GM18867 (cell line): ENCODE data around the gene MSI2.
A peak's percentile ranks its signal among the peaks of the same experiment; 100 is the strongest.

ENCODE experiments used
- ATAC-seq: cut with Tn5 transposase; IDR thresholded peaks from one replicate; pipeline ENCODE4 v1.9.1; 2021; ENCODE audit warnings: mild to moderate bottlenecking, moderate library complexity; ENCODE audit not compliant: unreplicated experiment

MSI2 gene

GRCh38 chr17:57666201-57666870 is 410.0 kb downstream of the MSI2 start:
- no peak for ATAC-seq

GRCh38 chr17:57666946-57667345 is 410.6 kb downstream of the MSI2 start:
- ATAC-seq = no peak

GRCh38 chr17:57667461-57667923 is 411.2 kb downstream of the MSI2 start:
- no peak for ATAC-seq

GRCh38 chr17:57668332-57668731 is 412.0 kb downstream of the MSI2 start:
- no peak for ATAC-seq

- no peak for ATAC-seq
Observed at GRCh38 chr17:57669671-57670529, 413.6 kb downstream of the MSI2 start.

- ATAC-seq = no peak
Observed at GRCh38 chr17:57670769-57671569, 414.6 kb downstream of the MSI2 start.

- peak; percentile 82 for ATAC-seq
Observed at GRCh38 chr17:57671667-57672632, 415.6 kb downstream of the MSI2 start.

- ATAC-seq = no peak
Observed at GRCh38 chr17:57672971-57673370, 416.6 kb downstream of the MSI2 start.

- ATAC-seq = no peak
Observed at GRCh38 chr17:57674894-57675293, 418.6 kb downstream of the MSI2 start.

GRCh38 chr17:57675427-57676387 is 419.4 kb downstream of the MSI2 start:
- ATAC-seq = no peak

GRCh38 chr17:57676543-57676942 is 420.2 kb downstream of the MSI2 start:
- no peak for ATAC-seq

- ATAC-seq = no peak
Observed at GRCh38 chr17:57677301-57677700, 421.0 kb downstream of the MSI2 start.

- ATAC-seq = no peak
Observed at GRCh38 chr17:57677858-57678257, 421.5 kb downstream of the MSI2 start.

GRCh38 chr17:57678393-57678792 is 422.1 kb downstream of the MSI2 start:
- ATAC-seq = no peak

- ATAC-seq = no peak
Observed at GRCh38 chr17:57679356-57679755, 423.0 kb downstream of the MSI2 start.

GRCh38 chr17:57679906-57680695 is 423.8 kb downstream of the MSI2 start:
- ATAC-seq = no peak

- no peak for ATAC-seq
Observed at GRCh38 chr17:57682701-57683100, 426.4 kb downstream of the MSI2 start.
